GM23248 (cell line): ENCODE results near the gene CGB3. TPM values are rescaled to one million over a fixed set of nuclear protein-coding genes. Genes with fewer than 3 reads are reported as not detected.
A peak's percentile ranks its signal among the peaks of the same experiment; 100 is the strongest.
"Not testable (repeated sequence)": the region's sequence is repeated elsewhere in the genome, so short reads cannot be mapped to it uniquely, and the experiment has no call there.

Source experiments
- DNase-seq: peaks from one replicate; pipeline ENCODE4 v3.0.0-alpha.2; 2015
- H2AFZ ChIP-seq: fragments of 200-600 bp; sonication (generic); 2 replicates; pipeline ENCODE4 v1.6.1; 2016; ENCODE audit warnings: antibody characterized with exemption
- H3F3A ChIP-seq: fragments of 200-600 bp; sonication (generic); 2 replicates; pipeline ENCODE4 v1.6.1; 2016; ENCODE audit warnings: mild to moderate bottlenecking, antibody characterized with exemption, mixed run types; ENCODE audit not compliant: insufficient read depth
- H3K27ac ChIP-seq: fragments of 200-600 bp; sonication (generic); 2 replicates; pipeline ENCODE4 v1.5.1; 2016; ENCODE audit warnings: mild to moderate bottlenecking
- H3K27me3 ChIP-seq: fragments of 200-600 bp; sonication (generic); replicated peaks from 2 replicates; pipeline ENCODE4 v1.6.1; 2016; ENCODE audit warnings: mild to moderate bottlenecking; ENCODE audit not compliant: insufficient read depth
- H3K36me3 ChIP-seq: fragments of 200-600 bp; sonication (generic); 2 replicates; pipeline ENCODE4 v1.6.1; 2016; ENCODE audit warnings: low read depth, mild to moderate bottlenecking
- H3K4me1 ChIP-seq: fragments of 200-600 bp; sonication (generic); 2 replicates; pipeline ENCODE4 v1.6.1; 2016; ENCODE audit warnings: mild to moderate bottlenecking; ENCODE audit not compliant: insufficient read depth
- H3K4me2 ChIP-seq: fragments of 200-600 bp; sonication (generic); one replicate; pipeline ENCODE4 v1.6.1; 2016; ENCODE audit warnings: mild to moderate bottlenecking; ENCODE audit not compliant: unreplicated experiment
- H3K4me3 ChIP-seq: fragments of 200-600 bp; sonication (generic); 2 replicates; pipeline ENCODE4 v1.5.1; 2016; ENCODE audit warnings: mild to moderate bottlenecking
- H3K79me2 ChIP-seq: fragments of 200-600 bp; sonication (generic); 2 replicates; pipeline ENCODE4 v1.6.1; 2016; ENCODE audit warnings: mild to moderate bottlenecking; ENCODE audit not compliant: insufficient read depth
- H3K9ac ChIP-seq: fragments of 200-600 bp; sonication (generic); 2 replicates; pipeline ENCODE4 v1.6.1; 2016; ENCODE audit warnings: mild to moderate bottlenecking
- H3K9me2 ChIP-seq: fragments of 200-600 bp; sonication (generic); 2 replicates; pipeline ENCODE4 v1.6.1; 2016; ENCODE audit warnings: mixed run types, mild to moderate bottlenecking, moderate library complexity; ENCODE audit not compliant: insufficient read depth
- H3K9me3 ChIP-seq: fragments of 200-600 bp; sonication (generic); one replicate; pipeline ENCODE4 v1.6.1; 2017; ENCODE audit warnings: low read depth
- H4K20me1 ChIP-seq: fragments of 200-600 bp; sonication (generic); 2 replicates; pipeline ENCODE4 v1.6.0; 2016; ENCODE audit not compliant: insufficient read depth
- EZH2 ChIP-seq: fragments of 200-600 bp; sonication (generic); IDR thresholded peaks from 2 replicates; pipeline ENCODE4 v1.6.1; 2018; ENCODE audit warnings: antibody characterized with exemption, mild to moderate bottlenecking; ENCODE audit not compliant: insufficient read depth, poor library complexity, severe bottlenecking
- EZH2phosphoT487 ChIP-seq: fragments of 200-600 bp; sonication (generic); IDR thresholded peaks from 2 replicates; pipeline ENCODE4 v1.6.1; 2018; ENCODE audit warnings: antibody characterized with exemption, moderate library complexity, mild to moderate bottlenecking, low read depth; ENCODE audit not compliant: insufficient read depth
- WGBS, 2 experiments: methylation state at CpG; one replicate each; pipeline ENCODE4 v1.1.6; 2015 to 2017; ENCODE audit warnings: low lambda C conversion rate in 2 of 2, low coverage in 1 of 2; ENCODE audit errors: missing lambda C conversion rate in 2 of 2; 5-methylcytosine and 5-hydroxymethylcytosine counted together
- in situ Hi-C: fragments of 300-500 bp; cut with MboI; formaldehyde crosslinking; loops from 2 replicates; pipeline ENCODE4 v1.15.0; 2020
- polyA plus RNA-seq: library from polyadenylated mRNA; unstranded; fragments of >200 nt; fragmentation: Nextera tagmentation; extraction: Ambion mirVana; gene quantifications from 2 replicates; pipeline ENCODE4 v1.2.1, GENCODE V29; 2016
- total RNA-seq: library from RNA; depleted of rRNA; stranded (reverse); fragments of >200 nt; shearing (Covaris generic); gene quantifications from 2 replicates; pipeline ENCODE4 v1.2.3, GENCODE V29; 2014

The CGB3 gene
- total and polyA plus RNA-seq, 2 experiments from 2014 or later, result 0.76 TPM; not detected in 1

DNA sequence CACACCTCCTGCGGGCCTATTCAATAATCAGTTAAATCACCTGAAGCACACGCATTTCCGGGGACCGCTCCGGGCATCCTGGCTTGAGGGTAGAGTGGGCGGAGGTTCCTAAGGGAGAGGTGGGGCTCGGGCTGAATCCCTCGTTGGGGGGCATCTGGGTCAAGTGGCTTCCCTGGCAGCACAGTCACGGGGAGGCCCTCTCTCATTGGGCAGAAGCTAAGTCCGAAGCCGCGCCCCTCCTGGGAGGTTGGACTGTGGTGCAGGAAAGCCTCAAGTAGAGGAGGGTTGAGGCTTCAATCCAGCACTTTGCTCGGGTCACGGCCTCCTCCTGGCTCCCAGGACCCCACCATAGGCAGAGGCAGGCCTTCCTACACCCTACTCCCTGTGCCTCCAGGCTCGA, 19.4 kb upstream of the CGB3 start, which contains the start of gene CGB5:
TSS of gene CGB5 (plus strand) at position 301 of the 400 bp plus-strand sequence. CDS start 362 bp downstream, outside the sequence.
- H3F3A ChIP-seq, H3K9ac ChIP-seq, H3K9me3 ChIP-seq, H4K20me1 ChIP-seq, H3K4me2 ChIP-seq, H3K36me3 ChIP-seq, H3K9me2 ChIP-seq, H3K4me3 ChIP-seq, in situ Hi-C loops, H3K79me2 ChIP-seq, DNase-seq, H3K27me3 ChIP-seq, H3K27ac ChIP-seq, H3K4me1 ChIP-seq, H2AFZ ChIP-seq: not testable (repeated sequence)
- 72 to 81% methylated on average over 12 to 15 of the region's 15 CpGs for WGBS, 2 experiments

GRCh38 chr19:49042666-49043065, 18.5 kb upstream of the CGB3 start:
- H3K4me1 ChIP-seq, H4K20me1 ChIP-seq, H3K9ac ChIP-seq, H3F3A ChIP-seq, H3K4me2 ChIP-seq, H3K36me3 ChIP-seq, H3K27me3 ChIP-seq, H3K9me3 ChIP-seq, H3K79me2 ChIP-seq, H3K9me2 ChIP-seq, H3K4me3 ChIP-seq, DNase-seq, H3K27ac ChIP-seq, in situ Hi-C loops, H2AFZ ChIP-seq: not testable (repeated sequence)
- 86 to 88% methylated on average over 2 of the region's 4 CpGs for WGBS, 2 experiments

DNA sequence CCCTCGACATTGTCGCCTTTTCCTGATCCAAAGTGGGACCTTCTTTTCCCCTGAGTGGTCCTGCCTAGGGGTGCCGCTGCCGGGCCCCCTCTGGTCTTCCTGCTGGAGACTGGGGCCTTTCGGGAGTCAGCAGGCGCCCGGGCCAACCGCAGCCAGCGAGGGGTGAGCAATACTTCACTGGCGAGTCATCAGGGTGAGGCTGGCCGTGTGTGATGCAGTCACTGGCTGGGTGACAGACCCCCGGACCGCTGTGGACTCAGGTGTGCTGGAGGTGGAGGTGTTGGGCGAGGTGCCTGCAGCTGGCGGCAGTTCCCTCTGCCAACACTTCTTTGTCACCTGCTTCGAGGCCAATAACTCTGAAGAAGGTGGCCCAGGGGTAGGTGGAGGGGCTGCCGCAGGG, 18.0 kb upstream of the CGB3 start:
- Histone ChIP-seq H3K9me3 (no peaks in the 10 kb centered on the region), H3F3A (no peaks in the 10 kb centered on the region), H4K20me1 (no peaks in the 10 kb centered on the region), H3K36me3 (no peaks in the 10 kb centered on the region), H3K9me2 (no peaks in the 10 kb centered on the region), H2AFZ (no peak overlapping the region), H3K9ac (no peak overlapping the region), H3K4me3 (no peak overlapping the region), H3K27me3 (no peaks in the 10 kb centered on the region), H3K4me2 (no peak overlapping the region), H3K79me2 (no peaks in the 10 kb centered on the region), H3K4me1 (peaks cover 8% of the 10 kb centered on the region; the same call in 1 of the 2 replicates), H3K27ac (no peak overlapping the region)
- 69 to 71% methylated on average over 16 to 17 of the region's 17 CpGs for WGBS, 2 experiments
- TF ChIP-seq EZH2 (no peak), EZH2phosphoT487 (no peak)
- in situ Hi-C loops, result no loop called here
- peak; percentile 33 for DNase-seq

- H3K4me2 ChIP-seq, H3K4me1 ChIP-seq, H3K36me3 ChIP-seq, H3K27me3 ChIP-seq, H4K20me1 ChIP-seq, H3K4me3 ChIP-seq, H3K9me3 ChIP-seq, DNase-seq, H3K79me2 ChIP-seq, in situ Hi-C loops, H2AFZ ChIP-seq, H3F3A ChIP-seq, H3K9me2 ChIP-seq, H3K9ac ChIP-seq, H3K27ac ChIP-seq: not testable (repeated sequence)
- WGBS, 2 experiments, result 47 to 53% methylated on average over 5 to 8 of the region's 9 CpGs
Measured at GRCh38 chr19:49039736-49040135, 15.6 kb upstream of the CGB3 start.

DNA sequence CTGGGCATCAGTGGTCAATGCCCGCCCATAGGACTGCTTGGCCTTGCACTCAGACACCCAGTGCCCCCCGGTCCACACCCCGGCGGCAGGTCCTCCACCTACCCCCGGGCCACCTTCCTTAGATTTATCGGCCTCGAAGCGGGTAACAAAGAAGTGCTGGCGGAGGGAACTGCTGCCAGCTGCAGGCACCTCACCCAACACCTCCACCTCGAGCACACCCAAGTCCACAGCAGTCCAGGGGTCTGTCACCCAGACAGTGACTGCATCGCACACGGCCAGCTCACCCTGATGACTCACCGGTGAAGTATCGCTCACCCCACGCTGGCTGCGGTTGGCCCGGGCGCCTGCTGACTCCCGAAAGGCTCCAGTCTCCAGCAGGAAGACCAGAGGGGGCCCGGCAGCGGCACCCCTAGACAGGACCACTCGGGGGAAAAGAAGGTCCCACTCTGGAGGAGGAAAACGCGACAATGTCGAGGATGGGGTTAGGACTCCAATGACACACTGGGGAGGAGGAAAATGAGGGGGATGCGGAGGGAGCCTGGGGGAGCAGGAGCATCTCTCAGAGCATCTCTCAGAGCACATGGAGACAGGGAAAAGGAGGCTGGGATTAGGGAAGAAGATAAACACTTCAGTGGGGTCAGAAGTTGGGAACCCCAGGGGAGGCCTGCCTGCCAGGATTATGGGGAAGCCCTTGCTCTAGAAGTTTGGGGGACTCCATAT, 14.6 kb upstream of the CGB3 start:
- H4K20me1 ChIP-seq, in situ Hi-C loops, H3K9me2 ChIP-seq, H3K36me3 ChIP-seq, H3K9me3 ChIP-seq, H3K4me2 ChIP-seq, H3K4me3 ChIP-seq, H3K4me1 ChIP-seq, H3F3A ChIP-seq, H2AFZ ChIP-seq, H3K79me2 ChIP-seq, H3K27me3 ChIP-seq: not testable (repeated sequence)
- H3K27ac ChIP-seq, result peak overlapping the region; percentile 65
- DNase-seq, result peak; percentile 87
- H3K9ac ChIP-seq, result peak overlapping the region; percentile 35; the same call in 1 of the 2 replicates
- 41 to 51% methylated on average over 20 to 26 of the region's 26 CpGs for WGBS, 2 experiments

GRCh38 chr19:49038111-49038510, 14.0 kb upstream of the CGB3 start:
- H3K4me2 ChIP-seq, H3K36me3 ChIP-seq, DNase-seq, H3K4me1 ChIP-seq, H2AFZ ChIP-seq, H3F3A ChIP-seq, H3K4me3 ChIP-seq, H3K9me3 ChIP-seq, H4K20me1 ChIP-seq, H3K27me3 ChIP-seq, H3K9me2 ChIP-seq, H3K9ac ChIP-seq, in situ Hi-C loops, H3K79me2 ChIP-seq: not testable (repeated sequence)
- H3K27ac ChIP-seq, result peak overlapping the region; percentile 65
- WGBS, 2 experiments, result 81 to 87% methylated on average over 8 of the region's 8 CpGs

DNA sequence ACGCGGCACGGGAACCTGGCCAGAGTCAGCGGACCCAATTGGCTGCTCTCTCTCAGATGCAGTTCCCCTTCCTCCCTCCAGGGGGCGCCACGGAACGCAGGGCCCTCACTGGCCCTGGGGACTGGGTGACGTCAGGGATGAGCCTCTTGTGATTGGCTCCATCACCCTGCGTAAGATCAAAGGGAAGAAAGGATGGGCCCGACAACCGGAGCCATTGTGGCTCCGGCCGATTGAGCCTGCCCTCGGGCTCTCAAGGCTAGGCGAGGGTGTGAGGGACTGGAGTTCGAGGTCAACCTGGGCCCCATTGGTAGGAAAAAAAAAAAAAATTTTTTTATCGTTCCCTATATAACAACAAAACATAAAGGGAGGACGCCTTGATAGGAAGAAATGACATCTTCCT, 12.7 kb upstream of the CGB3 start, which contains the start of gene CGB1:
TSS of gene CGB1 (minus strand) at position 81 of the 400 bp plus-strand sequence. CDS start 184 bp downstream, outside the sequence.
- H3K9me3 ChIP-seq, H3F3A ChIP-seq, H3K4me2 ChIP-seq, H3K9ac ChIP-seq, H3K4me1 ChIP-seq, H3K27ac ChIP-seq, in situ Hi-C loops, H3K27me3 ChIP-seq, H4K20me1 ChIP-seq, H3K4me3 ChIP-seq, H3K36me3 ChIP-seq, H3K9me2 ChIP-seq, H2AFZ ChIP-seq, H3K79me2 ChIP-seq: not testable (repeated sequence)
- peak; percentile 42 for DNase-seq
- 42 to 57% methylated on average over 18 of the region's 18 CpGs for WGBS, 2 experiments
